Keratinocyte (primary cell): ENCODE data around the gene SCD5.

Experiments
- CTCF ChIP-seq, 3 experiments: IDR thresholded peaks in 1 of 3; conservative IDR thresholded peaks in 1 of 3; optimal IDR thresholded peaks in 1 of 3; 2 replicates in 2 of 3; 3 replicates in 1 of 3; pipeline versions ENCODE3 to v1.5.1; 2011; ENCODE audit warnings: low read length in 3 of 3, mild to moderate bottlenecking in 3 of 3, moderate library complexity in 2 of 3, control low read depth in 1 of 3, inconsistent platforms in 1 of 3; ENCODE audit not compliant: insufficient read depth in 2 of 3; ENCODE audit errors: extremely low read depth in 1 of 3
- EZH2 ChIP-seq: IDR thresholded peaks from one replicate; pipeline ENCODE4 v1.6.1; 2012; ENCODE audit warnings: inconsistent platforms, mild to moderate bottlenecking, low read length, moderate library complexity

DNA sequence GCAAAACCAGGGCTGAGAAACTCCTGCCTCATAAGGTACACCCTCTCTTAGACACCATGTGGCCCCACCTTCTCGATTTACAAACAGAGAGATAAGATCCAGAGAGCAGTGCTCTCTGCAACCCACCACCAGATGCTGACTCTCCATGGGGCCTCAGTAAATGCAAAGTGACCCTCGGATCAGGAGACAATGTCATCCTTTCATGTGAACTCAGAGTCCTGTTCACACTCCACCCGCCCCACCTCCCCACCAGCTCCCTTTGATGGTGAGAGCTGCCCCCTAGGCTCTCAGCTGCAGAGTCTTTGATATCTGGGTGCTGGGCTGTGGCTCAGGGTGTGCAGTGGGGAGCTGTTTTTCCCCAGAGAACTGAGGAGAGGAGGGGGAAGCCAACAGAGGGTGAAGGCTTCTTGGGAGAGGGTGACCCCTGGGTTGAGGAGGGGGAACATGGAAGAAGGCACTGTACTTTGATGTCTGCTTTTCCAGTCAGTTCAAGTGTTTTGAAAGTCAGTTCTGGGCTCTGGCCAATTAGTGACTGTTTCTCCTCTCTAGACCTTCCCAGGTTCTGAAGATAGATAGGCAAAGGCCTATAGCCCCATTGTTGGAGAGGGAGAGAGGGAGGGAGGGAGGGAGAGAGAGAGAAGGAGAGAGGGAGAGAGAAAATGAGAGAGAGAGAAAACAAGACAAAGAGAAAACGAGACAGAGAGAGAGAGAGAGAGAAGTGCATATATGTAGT, 88.2 kb downstream of the SCD5 start:
- no peak for TF ChIP-seq CTCF (optimal IDR thresholded peaks at IDR 0.05 in 1 of 3, IDR thresholded peaks at IDR 0.05 in 1 of 3, conservative IDR thresholded peaks at IDR 0.05 in 1 of 3; ENCODE audit: extremely low read depth in 1 of 3, insufficient read depth in 2 of 3, low read length in 3 of 3)
- no peak for TF ChIP-seq EZH2
